Neural progenitor cell (in vitro differentiated cells): ENCODE measurements around the gene ASB9.

ENCODE experiments used
- CTCF ChIP-seq: fragments of 200-600 bp; sonication (generic); IDR thresholded peaks from 2 replicates; pipeline ENCODE4 v1.5.1; 2017; ENCODE audit warnings: antibody characterized with exemption, mild to moderate bottlenecking
- EZH2phosphoT487 ChIP-seq: fragments of 200-600 bp; sonication (generic); IDR thresholded peaks from 2 replicates; pipeline ENCODE4 v1.6.1; 2017; ENCODE audit warnings: antibody characterized with exemption

GRCh38 chrX:15298201-15298600 lies 28.3 kb upstream of the ASB9 start:
- TF ChIP-seq CTCF (no peak), EZH2phosphoT487 (no peak)
